WTC11 (cell line): ENCODE measurements around the gene GNAS-AS1. TPM values are rescaled to one million over a fixed set of nuclear protein-coding genes. Genes with fewer than 3 reads are reported as not detected.

ENCODE experiments used
- ATAC-seq: fragments of 200-7000 bp; cut with Tn5 transposase; 2 replicates; pipeline ENCODE4 v1.10.0; 2021; ENCODE audit warnings: mild to moderate bottlenecking, moderate library complexity
- CTCF ChIA-PET: fragments of 300-600 bp; sonication (Branson Sonifier 250); formaldehyde crosslinking; loops from one replicate; lab custom pipeline; 2021; ENCODE audit warnings: antibody characterized with exemption; lab: Charles Lee
- POLR2A ChIA-PET: fragments of 350-600 bp; sonication (Branson Sonifier 250); formaldehyde crosslinking; loops from one replicate; lab custom pipeline; 2021; ENCODE audit warnings: antibody characterized with exemption; lab: Charles Lee
- DNase-seq: peaks from one replicate; pipeline ENCODE4 v3.0.0; 2021; ENCODE audit warnings: low spot score
- H3K27ac Mint-ChIP-seq: 2 replicates; pipeline ENCODE4 v1.8.0; 2021; ENCODE audit warnings: mixed read lengths
- H3K27me3 Mint-ChIP-seq: 2 replicates; pipeline ENCODE4 v1.8.0; 2021; ENCODE audit warnings: low read depth, mild to moderate bottlenecking, moderate library complexity, mixed read lengths
- H3K36me3 Mint-ChIP-seq: 2 replicates; pipeline ENCODE4 v1.8.0; 2021; ENCODE audit warnings: mixed read lengths
- H3K4me1 Mint-ChIP-seq: 2 replicates; pipeline ENCODE4 v1.8.0; 2022; ENCODE audit warnings: mixed read lengths
- H3K4me3 Mint-ChIP-seq: 2 replicates; pipeline ENCODE4 v1.8.0; 2021; ENCODE audit warnings: mild to moderate bottlenecking, moderate library complexity, mixed read lengths
- H3K9me3 Mint-ChIP-seq: 2 replicates; pipeline ENCODE4 v1.8.0; 2021; ENCODE audit warnings: mixed read lengths
- AR ChIP-seq: fragments of 250-450 bp; sonication (Bioruptor Pico); IDR thresholded peaks from 2 replicates; pipeline ENCODE4 v1.9.0; 2021; ENCODE audit warnings: mild to moderate bottlenecking
- ATF6 ChIP-seq: sonication (generic); formaldehyde crosslinking; IDR thresholded peaks from 2 replicates; pipeline ENCODE4 v1.8.1; 2023; ENCODE audit warnings: mild to moderate bottlenecking, missing genetic modification reagents
- E2F1 ChIP-seq: sonication (generic); formaldehyde crosslinking; IDR thresholded peaks from 2 replicates; pipeline ENCODE4 v1.8.0; 2022; ENCODE audit warnings: mild to moderate bottlenecking, missing genetic modification reagents
- EMX1 ChIP-seq: fragments of 250-450 bp; sonication (Bioruptor Pico); IDR thresholded peaks from 2 replicates; pipeline ENCODE4 v1.8.0; 2021; ENCODE audit warnings: mild to moderate bottlenecking
- ETV6 ChIP-seq: sonication (generic); formaldehyde crosslinking; IDR thresholded peaks from 2 replicates; pipeline ENCODE4 v1.8.1; 2022; ENCODE audit warnings: mild to moderate bottlenecking, missing genetic modification reagents
- FOXJ3 ChIP-seq: sonication (generic); formaldehyde crosslinking; IDR thresholded peaks from 2 replicates; pipeline ENCODE4 v1.9.0; 2021; ENCODE audit warnings: missing genetic modification reagents, mild to moderate bottlenecking, borderline replicate concordance
- GRHL2 ChIP-seq: fragments of 250-450 bp; sonication (Bioruptor Pico); IDR thresholded peaks from 2 replicates; pipeline ENCODE4 v1.8.0; 2022; ENCODE audit warnings: mild to moderate bottlenecking, moderate library complexity; ENCODE audit not compliant: insufficient replicate concordance, severe bottlenecking
- HMGA2 ChIP-seq: fragments of 250-450 bp; sonication (Bioruptor Pico); IDR thresholded peaks from 2 replicates; pipeline ENCODE4 v1.4.0; 2021; ENCODE audit warnings: mild to moderate bottlenecking, moderate library complexity
- JAZF1 ChIP-seq: fragments of 250-450 bp; sonication (Bioruptor Pico); IDR thresholded peaks from 2 replicates; pipeline ENCODE4 v1.9.0; 2021; ENCODE audit warnings: moderate library complexity, mild to moderate bottlenecking, inconsistent platforms
- MAX ChIP-seq: sonication (generic); formaldehyde crosslinking; IDR thresholded peaks from 2 replicates; pipeline ENCODE4 v1.8.0; 2022; ENCODE audit warnings: mild to moderate bottlenecking, missing genetic modification reagents
- MXD4 ChIP-seq: fragments of 250-450 bp; sonication (Bioruptor Pico); IDR thresholded peaks from 2 replicates; pipeline ENCODE4 v1.8.0; 2021; ENCODE audit warnings: mild to moderate bottlenecking, moderate library complexity, borderline replicate concordance
- MYBL2 ChIP-seq: sonication (generic); formaldehyde crosslinking; IDR thresholded peaks from 2 replicates; pipeline ENCODE4 v1.8.1; 2023; ENCODE audit warnings: mild to moderate bottlenecking, moderate library complexity, missing genetic modification reagents
- NFE2L1 ChIP-seq: sonication (generic); formaldehyde crosslinking; IDR thresholded peaks from 2 replicates; pipeline ENCODE4 v1.8.1; 2023; ENCODE audit warnings: missing genetic modification reagents
- RORB ChIP-seq: fragments of 250-450 bp; sonication (Bioruptor Pico); IDR thresholded peaks from 2 replicates; pipeline ENCODE4 v1.9.0; 2021; ENCODE audit warnings: mild to moderate bottlenecking
- SOX15 ChIP-seq: fragments of 250-450 bp; sonication (Bioruptor Pico); IDR thresholded peaks from 2 replicates; pipeline ENCODE4 v1.9.0; 2021; ENCODE audit warnings: mild to moderate bottlenecking
- SP1 ChIP-seq: sonication (generic); formaldehyde crosslinking; conservative IDR thresholded peaks from 2 replicates; pipeline ENCODE4 v1.8.1; 2022; ENCODE audit warnings: missing genetic modification reagents
- TEAD1 ChIP-seq: sonication (generic); formaldehyde crosslinking; IDR thresholded peaks from 2 replicates; pipeline ENCODE4 v1.8.0; 2022; ENCODE audit warnings: mild to moderate bottlenecking, missing genetic modification reagents
- ZBTB21 ChIP-seq: sonication (generic); formaldehyde crosslinking; IDR thresholded peaks from 2 replicates; pipeline ENCODE4 v1.8.1; 2023; ENCODE audit warnings: mild to moderate bottlenecking, missing genetic modification reagents, borderline replicate concordance
- ZNF138 ChIP-seq: sonication (generic); formaldehyde crosslinking; conservative IDR thresholded peaks from 2 replicates; pipeline ENCODE4 v1.8.1; 2022; ENCODE audit warnings: mild to moderate bottlenecking, moderate library complexity, missing genetic modification reagents
- ZNF219 ChIP-seq: sonication (generic); formaldehyde crosslinking; IDR thresholded peaks from 2 replicates; pipeline ENCODE4 v1.8.0; 2023; ENCODE audit warnings: missing genetic modification reagents, mild to moderate bottlenecking, borderline replicate concordance
- ZNF263 ChIP-seq: sonication (generic); formaldehyde crosslinking; IDR thresholded peaks from 2 replicates; pipeline ENCODE4 v1.8.1; 2022; ENCODE audit warnings: low read depth, mild to moderate bottlenecking, moderate library complexity, missing genetic modification reagents
- ZNF317 ChIP-seq: sonication (generic); formaldehyde crosslinking; IDR thresholded peaks from 2 replicates; pipeline ENCODE4 v1.8.1; 2023; ENCODE audit warnings: low read depth, mild to moderate bottlenecking, moderate library complexity, missing genetic modification reagents, borderline replicate concordance
- ZNF396 ChIP-seq: fragments of 250-450 bp; sonication (Bioruptor Pico); IDR thresholded peaks from 2 replicates; pipeline ENCODE4 v1.8.0; 2021; ENCODE audit warnings: mild to moderate bottlenecking, moderate library complexity, borderline replicate concordance
- ZNF423 ChIP-seq: fragments of 250-450 bp; sonication (Bioruptor Pico); IDR thresholded peaks from 2 replicates; pipeline ENCODE4 v2.1.2; 2022; ENCODE audit warnings: mild to moderate bottlenecking, moderate library complexity
- ZNF425 ChIP-seq: fragments of 250-450 bp; sonication (Bioruptor Pico); conservative IDR thresholded peaks from 2 replicates; pipeline ENCODE4 v1.9.0; 2021; ENCODE audit warnings: mild to moderate bottlenecking
- total RNA-seq: library from RNA; stranded (reverse); gene quantifications from 3 replicates; pipeline ENCODE4 v1.2.3, GENCODE V29; 2021

Gene GNAS-AS1
- total RNA-seq, 1 experiment from 2014 or later, result 12.2 TPM

GRCh38 chr20:58781138-58781537 lies 69.6 kb downstream of the GNAS-AS1 start:
- no peak overlapping the region for H3K4me3 Mint-ChIP-seq
- no peaks in the 10 kb centered on the region for H3K36me3 Mint-ChIP-seq
- peaks cover 23% of the 10 kb centered on the region for H3K27me3 Mint-ChIP-seq

GRCh38 chr20:58778760-58779159 lies 71.9 kb downstream of the GNAS-AS1 start:
- POLR2A ChIA-PET, result no interaction called here
- no peak for DNase-seq
- Mint-ChIP-seq H3K36me3 (no peaks in the 10 kb centered on the region), H3K27me3 (peaks cover 21% of the 10 kb centered on the region), H3K4me1 (peaks cover 17% of the 10 kb centered on the region), H3K27ac (no peak overlapping the region), H3K9me3 (no peaks in the 10 kb centered on the region), H3K4me3 (no peak overlapping the region)
- CTCF ChIA-PET, result interaction anchor here (2.0 kb wide), 1 partner anchor 297 kb away, joined by 5 read pairs; no protein-coding TSS in a partner anchor
- no peak for ATAC-seq
- TF ChIP-seq ZNF425 (CRISPR knock-in tag), result no peak
- TF ChIP-seq ATF6 (CRISPR knock-in tag), result no peak
- TF ChIP-seq AR, result no peak
- TF ChIP-seq ZBTB21, result no peak
- no peak for TF ChIP-seq EMX1 (CRISPR knock-in tag)
- TF ChIP-seq RORB (CRISPR knock-in tag), result no peak
- TF ChIP-seq E2F1 (CRISPR knock-in tag), result no peak
- TF ChIP-seq ZNF138 (CRISPR knock-in tag), result no peak
- no peak for TF ChIP-seq FOXJ3
- TF ChIP-seq MAX, result no peak
- TF ChIP-seq ZNF396 (CRISPR knock-in tag), result no peak

More at GRCh38 chr20:58781138-58781537, 69.6 kb downstream of the GNAS-AS1 start:
- POLR2A ChIA-PET, result interaction anchor here (0.6 kb wide), 1 partner anchor 47 kb away, joined by 3 read pairs; no protein-coding TSS in a partner anchor
- DNase-seq, result no peak
- Mint-ChIP-seq H3K27ac (no peak overlapping the region), H3K4me1 (peaks cover 25% of the 10 kb centered on the region), H3K9me3 (no peaks in the 10 kb centered on the region)
- TF ChIP-seq SOX15, result no peak
- no peak for TF ChIP-seq JAZF1 (CRISPR knock-in tag)
- no peak for TF ChIP-seq ETV6 (CRISPR knock-in tag)
- no peak for TF ChIP-seq ZNF317
- CTCF ChIA-PET, result no interaction called here
- ATAC-seq, result peak; percentile 24; the same call in 1 of the 2 replicates

- Mint-ChIP-seq H3K4me1 (peaks cover 15% of the 10 kb centered on the region), H3K9me3 (no peaks in the 10 kb centered on the region), H3K4me3 (no peak overlapping the region), H3K27me3 (peaks cover 21% of the 10 kb centered on the region), H3K36me3 (no peaks in the 10 kb centered on the region), H3K27ac (no peak overlapping the region)
- CTCF ChIA-PET, result interaction anchor here (2.0 kb wide), 1 partner anchor 296 kb away, joined by 5 read pairs; no protein-coding TSS in a partner anchor
- POLR2A ChIA-PET, result no interaction called here
- DNase-seq, result no peak
- ATAC-seq, result no peak
- TF ChIP-seq NFE2L1 (CRISPR knock-in tag) (no peak), ZNF423 (CRISPR knock-in tag) (no peak), TEAD1 (CRISPR knock-in tag) (no peak), ATF6 (CRISPR knock-in tag) (no peak), MXD4 (CRISPR knock-in tag) (no peak), MYBL2 (CRISPR knock-in tag) (no peak), HMGA2 (CRISPR knock-in tag) (no peak), ZNF219 (CRISPR knock-in tag) (no peak), GRHL2 (CRISPR knock-in tag) (no peak), ZNF263 (CRISPR knock-in tag) (no peak), SP1 (CRISPR knock-in tag) (no peak), JAZF1 (CRISPR knock-in tag) (no peak)
Observed at GRCh38 chr20:58777657-58778056, 73.0 kb downstream of the GNAS-AS1 start.
